AG04450 (cell line): Measurements from ENCODE around the gene TCP11L1. TPM values are rescaled to one million over a fixed set of nuclear protein-coding genes. Genes with fewer than 3 reads are reported as not detected.
"Not testable (repeated sequence)": the region's sequence is repeated elsewhere in the genome, so short reads cannot be mapped to it uniquely, and the experiment has no call there.

ENCODE experiments used
- CTCF ChIA-PET: fragments of 300-600, 350-600 bp; formaldehyde crosslinking; extraction: SDS; loops from one replicate; lab custom pipeline; 2022; ENCODE audit warnings: antibody characterized with exemption, inconsistent platforms; lab: Charles Lee
- POLR2A ChIA-PET: fragments of 350-600 bp; formaldehyde crosslinking; extraction: SDS; loops from one replicate; lab custom pipeline; 2021; ENCODE audit warnings: antibody characterized with exemption, inconsistent platforms; lab: Yijun Ruan, JAX
- DNase-seq: peaks from one replicate; pipeline ENCODE4 v3.0.0-alpha.2; 2011; ENCODE audit warnings: low read depth, low spot score
- H3K27ac ChIP-seq: one replicate; pipeline ENCODE4 v1.5.1; 2012; ENCODE audit warnings: low read depth, low read length, control low read depth
- H3K27me3 ChIP-seq: one replicate; pipeline ENCODE4 v1.6.0; 2012; ENCODE audit warnings: low read length; ENCODE audit not compliant: control insufficient read depth, insufficient read depth
- H3K4me3 ChIP-seq: 2 replicates; pipeline ENCODE4 v1.5.1; 2011; ENCODE audit warnings: mild to moderate bottlenecking, low read depth, low read length, control low read depth
- H3K9me3 ChIP-seq: 2 replicates; pipeline ENCODE4 v1.5.1; 2012; ENCODE audit warnings: low read length; ENCODE audit not compliant: control insufficient read depth, insufficient read depth
- polyA plus RNA-seq: library from polyadenylated mRNA; depleted of rRNA; stranded (reverse); fragments of >200 nt; gene quantifications from 2 replicates; pipeline ENCODE4 v1.2.3, GENCODE V29; 2011
- TF ChIP-seq, protein P1 (sequence below): IDR thresholded peaks from 2 replicates; pipeline ENCODE4 v1.5.1; 2011; ENCODE audit warnings: low read depth, low read length, control low read depth, inconsistent platforms

Gene TCP11L1
- polyA plus RNA-seq, 1 experiment, result 21.4 TPM

DNA sequence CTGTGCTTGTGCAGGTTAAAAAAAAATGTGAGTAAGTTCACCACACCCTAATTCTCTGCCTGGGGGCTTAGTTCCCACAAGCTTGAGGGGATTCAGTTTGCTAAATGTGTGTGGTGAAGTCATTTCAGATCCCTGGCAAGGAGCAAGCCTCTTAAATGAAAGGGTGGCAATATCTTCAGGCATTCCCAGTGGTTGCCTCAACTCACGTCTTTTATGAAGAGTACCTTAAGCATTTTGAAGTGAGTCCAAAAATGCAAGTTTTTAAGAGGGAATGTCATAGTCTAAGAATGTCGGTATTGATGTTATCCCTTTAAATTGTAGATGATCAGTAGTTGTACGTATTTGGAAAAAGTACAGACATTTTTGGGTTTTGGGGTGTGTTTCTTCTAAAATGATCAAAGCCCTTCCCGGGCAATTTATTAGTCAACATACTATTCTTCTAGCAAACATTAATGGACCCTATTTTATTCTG is 4.9 kb downstream of the TCP11L1 start:
- no peak overlapping the region for H3K4me3 ChIP-seq
- CTCF ChIA-PET, result no interaction called here

DNA sequence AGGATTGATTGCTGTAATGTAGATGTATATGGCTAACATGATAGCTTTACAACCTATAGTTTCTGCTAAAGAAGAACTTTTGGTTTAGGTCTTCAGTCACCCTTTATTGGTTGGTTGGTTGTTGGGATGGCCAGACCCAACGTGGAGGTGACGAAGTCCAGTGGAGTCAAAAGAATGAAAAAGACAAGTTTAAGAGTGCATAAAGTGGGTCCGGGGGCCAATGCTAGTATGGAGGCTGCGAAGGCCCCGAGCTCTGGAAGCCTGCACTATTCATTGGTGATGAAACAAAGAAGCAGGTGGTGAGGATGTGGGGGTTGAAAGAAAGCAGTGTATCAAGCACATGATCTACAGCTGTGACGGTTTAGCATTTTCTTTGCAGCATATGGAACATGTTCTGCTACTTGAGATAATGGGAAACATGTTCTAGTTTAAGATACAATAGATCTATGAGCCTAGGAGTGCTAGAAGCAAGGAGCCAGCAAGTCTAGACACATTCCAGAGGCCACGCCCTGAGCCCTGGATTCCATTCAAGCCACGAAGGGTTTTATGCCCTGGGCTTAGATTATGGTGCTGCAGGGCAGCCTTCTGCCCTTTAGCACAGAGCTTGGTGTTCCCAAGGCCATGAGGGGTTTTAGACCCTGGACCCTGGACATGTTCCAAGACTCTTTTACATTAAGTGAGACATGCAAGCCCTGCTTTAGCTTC is 6.3 kb downstream of the TCP11L1 start:
- H3K9me3 ChIP-seq, result peaks cover 12% of the 10 kb centered on the region; the same call in 1 of the 2 replicates
- H3K27ac ChIP-seq, result no peak overlapping the region
- ChIA-PET CTCF (interaction anchor here (0.9 to 1.1 kb wide), 3 partner anchors 18 to 320 kb away, joined by 3 read pairs; no protein-coding TSS in a partner anchor), POLR2A (no interaction called here)
- no peaks in the 10 kb centered on the region for H3K27me3 ChIP-seq
- no peak for DNase-seq
- H3K4me3 ChIP-seq, result no peak overlapping the region
- TF ChIP-seq, protein P1, sequence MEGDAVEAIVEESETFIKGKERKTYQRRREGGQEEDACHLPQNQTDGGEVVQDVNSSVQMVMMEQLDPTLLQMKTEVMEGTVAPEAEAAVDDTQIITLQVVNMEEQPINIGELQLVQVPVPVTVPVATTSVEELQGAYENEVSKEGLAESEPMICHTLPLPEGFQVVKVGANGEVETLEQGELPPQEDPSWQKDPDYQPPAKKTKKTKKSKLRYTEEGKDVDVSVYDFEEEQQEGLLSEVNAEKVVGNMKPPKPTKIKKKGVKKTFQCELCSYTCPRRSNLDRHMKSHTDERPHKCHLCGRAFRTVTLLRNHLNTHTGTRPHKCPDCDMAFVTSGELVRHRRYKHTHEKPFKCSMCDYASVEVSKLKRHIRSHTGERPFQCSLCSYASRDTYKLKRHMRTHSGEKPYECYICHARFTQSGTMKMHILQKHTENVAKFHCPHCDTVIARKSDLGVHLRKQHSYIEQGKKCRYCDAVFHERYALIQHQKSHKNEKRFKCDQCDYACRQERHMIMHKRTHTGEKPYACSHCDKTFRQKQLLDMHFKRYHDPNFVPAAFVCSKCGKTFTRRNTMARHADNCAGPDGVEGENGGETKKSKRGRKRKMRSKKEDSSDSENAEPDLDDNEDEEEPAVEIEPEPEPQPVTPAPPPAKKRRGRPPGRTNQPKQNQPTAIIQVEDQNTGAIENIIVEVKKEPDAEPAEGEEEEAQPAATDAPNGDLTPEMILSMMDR, result no peak

More for the DNA sequence above, 4.9 kb downstream of the TCP11L1 start:
- TF ChIP-seq, protein P1, result no peak
- Histone ChIP-seq H3K9me3 (peaks cover 12% of the 10 kb centered on the region), H3K27me3 (no peaks in the 10 kb centered on the region), H3K27ac (no peak overlapping the region)
- POLR2A ChIA-PET, result no interaction called here
- no peak for DNase-seq

DNA sequence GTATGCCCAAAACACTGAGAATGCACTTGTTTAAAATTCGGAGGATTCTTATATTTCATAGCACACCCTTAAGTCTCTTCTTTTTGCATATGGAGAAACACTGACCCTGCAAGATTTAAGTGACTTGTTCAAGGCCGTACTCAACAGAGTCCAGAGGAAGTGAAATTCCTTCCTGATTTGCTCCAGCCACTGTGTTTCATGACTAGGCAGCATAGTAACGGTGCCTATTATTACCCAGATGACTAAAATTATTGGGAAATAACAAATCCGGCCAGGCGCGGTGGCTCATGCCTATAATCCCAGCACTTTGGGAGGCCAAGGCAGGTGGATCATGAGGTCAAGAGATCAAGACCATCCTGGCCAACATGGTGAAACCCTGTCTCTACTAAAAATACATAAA is 9.3 kb downstream of the TCP11L1 start:
- H3K27ac ChIP-seq, H3K27me3 ChIP-seq, DNase-seq, H3K4me3 ChIP-seq, POLR2A ChIA-PET: not testable (repeated sequence)
- CTCF ChIA-PET, result interaction anchor here (1.4 to 1.5 kb wide), 2 partner anchors 17 to 240 kb away, joined by 4 to 7 read pairs; no protein-coding TSS in a partner anchor
- peaks cover 12% of the 10 kb centered on the region; the same call in 1 of the 2 replicates for H3K9me3 ChIP-seq

DNA sequence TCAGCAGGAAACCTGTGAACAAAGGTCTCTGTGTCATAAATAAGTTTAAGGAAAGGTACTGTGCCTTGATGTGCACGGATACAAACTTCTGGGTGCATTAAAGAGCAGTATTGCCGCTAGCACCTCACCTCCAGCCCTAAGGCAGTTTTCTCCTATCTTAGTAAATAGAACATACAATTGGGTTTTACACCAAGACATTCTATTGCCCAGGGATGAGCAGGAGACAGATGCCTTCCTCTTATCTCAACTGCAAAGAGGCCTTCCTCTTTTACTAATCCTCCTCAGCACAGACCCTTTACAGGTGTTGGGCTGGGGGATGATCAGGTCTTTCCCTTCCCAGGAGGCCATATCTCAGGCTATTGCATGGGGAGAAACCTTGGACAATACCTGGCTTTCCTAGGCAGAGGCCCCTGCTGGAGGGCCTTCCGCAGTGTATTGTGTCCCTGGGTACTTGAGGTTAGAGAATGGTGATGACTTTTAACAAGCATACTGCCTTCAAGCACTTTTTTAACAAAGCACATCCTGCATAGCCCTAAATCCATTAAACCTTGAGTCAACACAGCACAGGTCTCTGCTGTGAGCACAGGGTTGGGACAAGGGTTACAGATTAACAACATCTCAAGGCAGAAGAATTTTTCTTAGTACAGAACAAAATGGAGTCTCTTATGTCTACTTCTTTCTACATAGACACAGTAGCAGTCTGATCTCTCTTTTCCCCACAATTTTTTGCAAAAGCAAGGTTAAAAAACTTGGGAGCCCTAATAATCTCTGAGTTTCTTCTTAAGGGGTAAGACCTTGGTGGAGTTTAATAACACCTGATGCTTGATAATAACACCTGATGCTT is 10.4 kb downstream of the TCP11L1 start:
- POLR2A ChIA-PET, CTCF ChIA-PET, H3K4me3 ChIP-seq, DNase-seq, H3K27ac ChIP-seq, H3K27me3 ChIP-seq: not testable (repeated sequence)
- peaks cover 12% of the 10 kb centered on the region; the same call in 1 of the 2 replicates for H3K9me3 ChIP-seq

DNA sequence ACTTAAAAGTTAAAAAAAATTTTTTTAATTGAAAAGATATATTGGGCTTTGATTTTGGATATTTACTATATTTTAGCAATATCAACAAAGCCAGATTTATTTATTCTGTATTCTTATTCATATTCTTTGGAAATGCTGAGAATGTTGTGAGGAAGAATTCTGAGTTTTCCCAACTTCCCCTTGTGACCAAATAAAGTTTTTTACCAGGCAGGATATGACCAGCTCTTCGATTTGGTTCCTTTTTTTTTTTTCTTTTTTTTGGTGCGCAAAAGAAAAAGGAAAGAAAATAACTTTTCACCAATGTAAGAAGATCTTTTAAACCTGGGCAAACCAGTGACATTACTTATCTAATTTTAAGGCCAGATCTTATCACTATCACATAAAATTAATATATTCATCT is 12.9 kb downstream of the TCP11L1 start:
- ChIA-PET POLR2A (no interaction called here), CTCF (interaction anchor here (1.2 kb wide), 1 partner anchor 13 kb away, joined by 3 read pairs; no protein-coding TSS in a partner anchor)
- Histone ChIP-seq H3K4me3 (no peak overlapping the region), H3K9me3 (no peaks in the 10 kb centered on the region), H3K27me3 (no peaks in the 10 kb centered on the region), H3K27ac (no peak overlapping the region)
- TF ChIP-seq, protein P1, result no peak
- DNase-seq, result no peak
